Measurements from ENCODE around the gene P4HTM.

The P4HTM gene

GRCh38 chr3:48974076-48974864, 15.8 kb upstream of the P4HTM start:
- TF ChIP-seq ZNF768 (tag by site-specific recombination; IDR thresholded peaks at IDR 0.05) (no peak), ZNF292 (tag by site-specific recombination; IDR thresholded peaks at IDR 0.05; ENCODE audit: borderline replicate concordance, low read depth) (no peak), OSR2 (tag by site-specific recombination; IDR thresholded peaks at IDR 0.05) (no peak), BCL11A (tag by site-specific recombination; IDR thresholded peaks at IDR 0.05; ENCODE audit: low read depth) (no peak), ZSCAN23 (tag by site-specific recombination; IDR thresholded peaks at IDR 0.05) (no peak), ZNF518A (tag by site-specific recombination; conservative IDR thresholded peaks at IDR 0.05; ENCODE audit: low read depth) (no peak), ZNF140 (tag by site-specific recombination; IDR thresholded peaks at IDR 0.05) (no peak), ZNF548 (tag by site-specific recombination; IDR thresholded peaks at IDR 0.05) (no peak), HOXD13 (CRISPR knock-in tag; IDR thresholded peaks at IDR 0.05; ENCODE audit: borderline replicate concordance) (no peak), ZBTB44 (tag by site-specific recombination; IDR thresholded peaks at IDR 0.05) (no peak), ZNF169 (tag by site-specific recombination; IDR thresholded peaks at IDR 0.05) (no peak), ZBTB7A (tag by site-specific recombination; IDR thresholded peaks at IDR 0.05; ENCODE audit: low read depth) (no peak)
- ChIA-PET CTCF (interaction anchor here (0.7 to 1.1 kb wide), 2 partner anchors 13 to 40 kb away, joined by 3 read pairs; no protein-coding TSS in a partner anchor), POLR2A (interaction anchor here (0.6 kb wide), 1 partner anchor 99 kb away, joined by 6 read pairs; no protein-coding TSS in a partner anchor)
- Histone ChIP-seq H3K9me3 (ENCODE audit: control insufficient read depth, insufficient read depth, low read depth, low read length) (no peaks in the 10 kb centered on the region), H3K4me1 (ENCODE audit: control insufficient read depth, insufficient read depth, low read length) (no peaks in the 10 kb centered on the region), H3K36me3 (ENCODE audit: control insufficient read depth in 2 of 2, insufficient read depth in 1 of 2, low read length in 2 of 2) (peaks cover 40 to 91% of the 10 kb centered on the region in 2 experiments; a peak in 2 of 3 replicates), H3K4me3 (ENCODE audit: low read depth, low read length) (no peak overlapping the region), H3K27ac (ENCODE audit: extremely low read depth, low read depth, low read length) (no peak overlapping the region)

GRCh38 chr3:48979451-48979850, 10.6 kb upstream of the P4HTM start:
- Histone ChIP-seq H3K9me3 (ENCODE audit: control insufficient read depth, insufficient read depth, low read depth, low read length) (no peaks in the 10 kb centered on the region), H3K4me3 (ENCODE audit: low read depth, low read length) (no peak overlapping the region), H3K27ac (ENCODE audit: extremely low read depth, low read depth, low read length) (no peak overlapping the region), H3K36me3 (ENCODE audit: control insufficient read depth in 2 of 2, insufficient read depth in 1 of 2, low read length in 2 of 2) (peaks cover 23 to 90% of the 10 kb centered on the region in 2 experiments), H3K4me1 (ENCODE audit: control insufficient read depth, insufficient read depth, low read length) (no peaks in the 10 kb centered on the region)
- TF ChIP-seq ZBTB20 (tag by site-specific recombination; IDR thresholded peaks at IDR 0.05) (no peak), ZNF362 (tag by site-specific recombination; IDR thresholded peaks at IDR 0.05) (no peak), ZNF777 (tag by site-specific recombination; IDR thresholded peaks at IDR 0.05; ENCODE audit: borderline replicate concordance) (no peak), BCL11B (tag by site-specific recombination; IDR thresholded peaks at IDR 0.05; ENCODE audit: low read depth) (no peak), OVOL3 (tag by site-specific recombination; IDR thresholded peaks at IDR 0.05) (no peak), KLF10 (tag by site-specific recombination; IDR thresholded peaks at IDR 0.05) (no peak), ZNF26 (tag by site-specific recombination; IDR thresholded peaks at IDR 0.05) (no peak), ZNF626 (tag by site-specific recombination; IDR thresholded peaks at IDR 0.05) (no peak), ZNF600 (tag by site-specific recombination; IDR thresholded peaks at IDR 0.05) (no peak), HIC1 (tag by site-specific recombination; IDR thresholded peaks at IDR 0.05) (no peak)
- ChIA-PET POLR2A (no interaction called here), CTCF (no interaction called here)

Data from HEK293 (cell line).